NCI-H2107 treated with DMSO at 0.1 percent for 48 hours (cell line): ENCODE measurements around the gene BAZ2B.

Experiments used
- DNase-seq: peaks from one replicate; lab custom pipeline; 2025; ENCODE audit not compliant: unreplicated experiment; lab: John Stamatoyannopoulos, UW

BAZ2B gene

DNA sequence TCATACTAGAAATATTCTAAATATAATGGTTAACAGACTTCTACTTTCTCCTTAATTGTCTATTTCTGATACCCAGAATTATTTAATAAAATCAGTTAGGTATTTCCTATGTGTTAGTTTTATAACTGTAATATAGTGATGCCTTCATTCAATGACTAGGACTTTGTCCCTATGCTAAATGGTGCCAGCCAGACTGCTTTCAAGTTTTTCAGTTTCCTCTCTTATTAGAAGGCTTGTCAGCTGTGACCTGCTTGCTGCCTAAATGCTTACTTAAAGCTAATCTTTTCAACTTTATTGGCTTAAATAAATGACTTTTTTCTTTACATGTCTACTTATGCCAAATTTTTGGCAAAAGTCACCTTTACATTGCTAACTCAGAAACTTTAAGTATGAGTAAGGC lies 30.7 kb downstream of the BAZ2B start:
- no peak for DNase-seq

GRCh38 chr2:159584796-159585195 lies 31.6 kb downstream of the BAZ2B start:
- DNase-seq = no peak

DNA sequence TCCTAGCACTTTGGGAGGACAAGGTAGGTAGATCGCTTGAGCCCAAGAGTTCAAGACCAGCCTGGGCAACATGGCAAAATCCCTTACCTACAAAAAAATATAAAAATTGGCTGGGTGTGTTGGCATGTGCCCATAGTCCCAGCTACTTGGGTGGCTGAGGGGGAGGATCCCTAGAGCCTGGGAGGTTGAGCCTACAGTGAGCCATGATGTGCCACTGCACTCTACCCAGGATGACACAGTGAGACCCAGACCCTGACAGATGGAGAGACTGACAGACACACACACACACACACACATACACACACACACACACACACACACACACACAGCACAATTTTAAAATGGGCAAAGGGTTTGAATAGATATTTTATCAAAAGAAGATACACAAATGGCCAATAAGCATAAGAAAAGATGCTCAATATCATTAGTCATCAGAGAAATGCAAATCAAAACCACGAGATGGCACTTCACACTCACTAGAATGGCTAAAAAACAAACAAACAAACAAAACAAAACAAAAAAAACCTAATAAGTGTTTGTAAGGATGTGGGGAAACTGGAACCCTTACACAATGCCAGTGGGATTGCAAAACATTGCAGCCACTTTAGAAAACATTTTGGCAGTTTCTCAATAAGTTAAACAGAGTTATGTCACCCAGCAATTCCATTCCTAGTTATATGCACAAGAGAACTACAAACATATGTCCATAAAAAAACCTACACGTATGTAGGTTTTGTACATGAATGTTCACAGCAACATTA lies 42.3 kb downstream of the BAZ2B start:
- DNase-seq = no peak

DNA sequence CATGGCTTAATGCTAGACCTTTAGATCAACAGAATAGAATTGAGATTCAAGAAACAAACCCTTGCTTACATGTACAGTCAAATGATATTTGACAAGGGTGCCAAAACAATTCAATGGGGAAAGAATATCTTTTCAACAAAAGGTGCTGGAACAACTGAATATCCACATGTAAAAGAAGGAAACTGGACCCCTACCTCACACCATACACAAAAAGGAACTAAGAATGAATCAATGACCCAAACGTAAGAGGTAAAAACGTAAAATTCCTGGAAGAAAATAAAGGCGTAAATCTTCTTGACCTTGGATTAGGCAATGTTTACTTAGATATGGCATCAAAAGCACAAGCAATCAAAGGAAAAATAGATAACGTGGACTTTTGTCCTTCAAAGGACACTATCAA lies 43.1 kb downstream of the BAZ2B start:
- no peak for DNase-seq

- no peak for DNase-seq
Measured at GRCh38 chr2:159572459-159572858, 43.9 kb downstream of the BAZ2B start.

DNA sequence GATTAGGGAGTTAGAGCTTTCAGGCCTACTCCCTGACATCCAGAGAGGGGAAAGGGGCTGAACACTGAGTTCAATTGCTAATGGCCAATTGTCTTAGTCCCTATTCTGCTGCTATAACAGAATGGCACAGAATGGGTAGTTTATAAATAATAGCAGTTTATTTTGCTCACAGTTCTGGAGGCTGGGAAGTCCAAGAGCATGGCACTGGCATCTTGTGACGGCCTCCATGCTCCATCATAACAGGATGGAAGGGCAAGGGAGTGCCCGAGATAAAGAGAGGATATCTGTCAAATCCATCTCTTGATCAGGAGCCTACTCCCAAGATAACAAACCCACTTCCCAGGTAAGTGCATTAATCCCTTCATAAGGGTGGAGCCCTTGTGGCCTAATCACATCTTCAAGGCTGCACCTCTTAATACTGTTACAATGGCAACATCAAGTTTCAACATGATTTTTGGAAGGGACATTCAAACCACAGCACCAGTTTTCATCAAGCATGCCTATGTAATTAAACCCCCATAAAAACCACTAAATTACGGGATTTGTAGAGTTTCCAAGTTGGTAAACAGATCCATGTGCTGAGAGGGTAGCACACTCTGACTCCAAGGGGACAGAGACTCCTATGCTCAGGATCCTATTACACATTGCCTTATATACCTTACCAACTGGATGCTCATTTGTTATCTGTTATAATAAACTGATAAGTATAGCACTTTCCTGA lies 44.6 kb downstream of the BAZ2B start:
- no peak for DNase-seq

- DNase-seq = no peak
Measured at GRCh38 chr2:159564081-159564480, 52.3 kb downstream of the BAZ2B start.

- DNase-seq = no peak
Measured at GRCh38 chr2:159562248-159562647, 54.1 kb downstream of the BAZ2B start.

GRCh38 chr2:159561786-159562185 lies 54.6 kb downstream of the BAZ2B start:
- no peak for DNase-seq

- DNase-seq = no peak
Measured at GRCh38 chr2:159561242-159561641, 55.1 kb downstream of the BAZ2B start.

DNA sequence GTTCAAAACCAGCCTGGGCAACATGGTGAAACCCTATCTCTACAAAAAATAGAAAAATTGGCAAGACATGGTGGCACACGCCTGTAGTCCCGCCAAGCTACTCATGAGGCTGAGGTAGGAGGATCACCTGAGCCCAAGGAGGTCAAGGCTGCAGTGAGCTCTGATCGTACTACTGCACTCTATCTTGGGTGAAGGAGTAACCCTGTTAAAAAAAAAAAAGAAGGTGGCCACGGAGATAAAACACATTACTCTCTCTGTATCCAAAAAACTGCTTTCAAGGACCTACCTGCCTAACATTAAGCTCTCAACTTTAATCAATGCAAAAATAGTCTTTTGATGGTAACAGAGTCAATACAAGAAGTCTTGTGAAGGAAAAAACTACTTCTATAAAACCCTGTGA lies 57.3 kb downstream of the BAZ2B start:
- no peak for DNase-seq

- DNase-seq = no peak
Measured at GRCh38 chr2:159558479-159558878, 57.9 kb downstream of the BAZ2B start.

DNA sequence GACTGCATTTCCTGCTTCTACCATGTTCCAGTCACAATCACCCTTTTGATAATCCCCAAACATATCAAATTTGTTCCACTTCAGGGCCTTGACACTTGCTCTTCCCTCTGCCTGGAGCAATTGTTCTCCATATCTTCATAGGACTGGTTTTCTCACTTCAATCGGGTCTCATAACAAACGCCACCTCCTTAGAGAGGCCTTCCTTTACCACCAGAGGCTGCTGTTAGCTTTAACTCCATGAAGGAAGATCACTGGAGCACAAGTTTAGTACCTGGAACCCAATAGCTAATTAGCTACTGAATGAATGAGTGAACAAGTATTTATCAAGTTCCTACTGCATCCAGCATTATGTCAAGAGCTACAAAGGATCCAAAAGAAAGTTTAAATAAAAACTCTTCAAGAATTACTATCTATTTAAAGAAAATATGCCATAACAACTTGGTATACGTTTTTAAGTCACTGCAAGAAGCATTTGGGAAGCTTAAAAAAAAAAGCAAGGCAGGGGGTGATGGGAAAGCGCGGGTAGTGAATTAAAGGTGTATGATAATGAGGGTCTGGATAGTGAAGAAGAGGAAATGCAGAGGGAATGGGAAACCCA lies 58.8 kb downstream of the BAZ2B start:
- no peak for DNase-seq

- DNase-seq = no peak
Measured at GRCh38 chr2:159555651-159556392, 60.5 kb downstream of the BAZ2B start.

- DNase-seq = no peak
Measured at GRCh38 chr2:159553727-159554126, 62.6 kb downstream of the BAZ2B start.

DNA sequence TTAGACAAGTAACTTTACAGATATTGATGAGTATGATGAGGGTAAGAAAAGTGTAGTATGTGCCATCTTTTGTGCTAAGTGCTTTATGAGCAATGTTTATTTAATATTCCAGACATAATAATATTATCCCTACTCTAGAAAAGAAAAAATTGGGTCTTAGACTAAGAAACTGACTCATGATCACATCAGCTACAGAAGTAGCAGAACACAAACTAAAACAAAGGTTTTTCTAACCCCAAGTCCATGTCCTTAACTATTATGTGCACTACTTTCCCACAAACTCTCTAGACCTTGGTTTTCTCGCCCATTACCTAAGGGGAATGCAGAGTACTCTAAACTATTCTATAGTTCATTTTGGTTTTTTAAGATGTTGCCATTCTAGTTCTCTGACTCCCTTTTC lies 64.5 kb downstream of the BAZ2B start:
- DNase-seq = no peak

- DNase-seq = no peak
Measured at GRCh38 chr2:159550231-159550630, 66.1 kb downstream of the BAZ2B start.

DNA sequence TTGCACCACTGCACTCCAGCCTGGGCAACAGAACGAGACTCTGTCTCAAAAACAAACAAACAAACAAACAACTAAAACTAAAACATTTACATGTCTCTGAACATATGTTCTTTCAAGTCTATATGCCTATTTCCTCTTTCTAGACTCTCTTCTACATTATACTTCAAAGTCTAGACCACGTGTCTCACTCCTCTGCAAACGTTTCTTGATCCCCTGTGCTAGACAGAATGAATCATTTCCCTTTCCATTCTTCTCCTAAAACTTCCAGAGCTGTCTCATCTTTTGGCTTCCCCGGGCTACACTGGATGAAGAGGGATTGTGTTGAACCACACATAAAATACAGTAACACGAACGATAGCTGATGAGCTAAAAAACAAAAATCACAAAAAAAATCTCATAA lies 67.1 kb downstream of the BAZ2B start:
- no peak for DNase-seq

GRCh38 chr2:159546716-159547430 lies 69.5 kb downstream of the BAZ2B start:
- DNase-seq = no peak

DNA sequence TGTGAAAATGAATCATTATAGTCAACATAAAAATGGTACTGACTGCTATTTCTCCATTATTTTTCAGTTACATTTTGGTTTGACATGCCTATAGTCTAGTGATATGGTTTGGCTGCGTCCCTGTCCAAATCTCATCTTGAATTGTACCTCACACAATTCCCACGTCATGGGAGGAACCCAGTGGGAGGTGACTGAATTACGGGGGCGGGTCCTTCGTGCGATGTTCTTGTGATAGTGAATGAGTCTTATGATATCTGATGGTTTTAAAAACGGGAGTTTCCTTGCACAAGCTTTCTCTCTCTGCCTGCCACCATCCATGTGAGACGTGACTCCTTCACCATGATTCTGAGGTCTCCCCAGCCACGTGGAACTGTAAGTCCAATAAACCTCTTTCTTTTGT lies 70.3 kb downstream of the BAZ2B start:
- DNase-seq = no peak

- DNase-seq = no peak
Measured at GRCh38 chr2:159545085-159545484, 71.3 kb downstream of the BAZ2B start.
